ENCODE measurements around the gene CPSF3. TPM values are rescaled to one million over a fixed set of nuclear protein-coding genes. Genes with fewer than 3 reads are reported as not detected.

CPSF3 gene
- polyA plus RNA-seq, 2 of the 4 experiments (the other 2 are of a cell fraction), result 63.4 to 77.2 TPM

DNA sequence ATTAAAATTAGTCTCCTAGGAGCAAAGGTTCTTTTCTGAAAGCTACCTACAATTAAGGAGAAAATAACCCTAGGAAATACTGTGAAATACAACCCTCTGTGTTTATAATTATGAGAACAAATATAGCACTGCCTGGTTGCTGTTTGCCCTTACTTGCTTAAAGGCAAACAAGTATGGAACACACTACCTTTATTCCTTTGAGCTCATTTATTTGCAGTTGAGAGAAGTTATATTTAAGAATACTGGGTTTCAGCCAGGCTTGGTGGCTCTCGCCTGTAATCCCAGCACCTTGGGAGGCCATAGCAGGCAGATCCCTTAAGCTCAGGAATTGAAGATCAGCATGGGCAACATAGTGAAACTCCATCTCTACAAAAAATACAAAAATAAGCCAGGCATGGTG is 27.8 kb downstream of the CPSF3 start:
- FAIRE-seq (no peak), ATAC-seq (no peak), DNase-seq (ENCODE audit: low read depth in 1 of 2, low spot score in 1 of 2) (no peak)
- no peak overlapping the region for H3K27ac ChIP-seq
- no peak overlapping the region for H3K4me3 ChIP-seq
- 93% methylated on average over 1 of the region's 1 CpG for WGBS (ENCODE audit: missing lambda C conversion rate)
- TF ChIP-seq SREBF2 (IDR thresholded peaks at IDR 0.05) (no peak), ZSCAN20 (CRISPR knock-in tag; IDR thresholded peaks at IDR 0.05) (no peak), POLR2AphosphoS2 (conservative IDR thresholded peaks at IDR 0.05; ENCODE audit: low read length) (no peak), NPAS2 (CRISPR knock-in tag; IDR thresholded peaks at IDR 0.05; ENCODE audit: borderline replicate concordance) (no peak), ESRRA (IDR thresholded peaks at IDR 0.05; ENCODE audit: borderline replicate concordance, low read length) (no peak), CEBPB (IDR thresholded peaks at IDR 0.05) (no peak), KDM1A (IDR thresholded peaks at IDR 0.05; ENCODE audit: low read depth) (no peak), ZNF302 (CRISPR knock-in tag; IDR thresholded peaks at IDR 0.05) (no peak), HDAC2 (IDR thresholded peaks at IDR 0.05) (no peak), EHMT2 (IDR thresholded peaks at IDR 0.05; ENCODE audit: low read depth) (no peak)
- TF ChIP-seq, protein P1, sequence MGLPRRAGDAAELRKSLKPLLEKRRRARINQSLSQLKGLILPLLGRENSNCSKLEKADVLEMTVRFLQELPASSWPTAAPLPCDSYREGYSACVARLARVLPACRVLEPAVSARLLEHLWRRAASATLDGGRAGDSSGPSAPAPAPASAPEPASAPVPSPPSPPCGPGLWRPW (IDR thresholded peaks at IDR 0.05), result no peak
- TF ChIP-seq, protein P2, sequence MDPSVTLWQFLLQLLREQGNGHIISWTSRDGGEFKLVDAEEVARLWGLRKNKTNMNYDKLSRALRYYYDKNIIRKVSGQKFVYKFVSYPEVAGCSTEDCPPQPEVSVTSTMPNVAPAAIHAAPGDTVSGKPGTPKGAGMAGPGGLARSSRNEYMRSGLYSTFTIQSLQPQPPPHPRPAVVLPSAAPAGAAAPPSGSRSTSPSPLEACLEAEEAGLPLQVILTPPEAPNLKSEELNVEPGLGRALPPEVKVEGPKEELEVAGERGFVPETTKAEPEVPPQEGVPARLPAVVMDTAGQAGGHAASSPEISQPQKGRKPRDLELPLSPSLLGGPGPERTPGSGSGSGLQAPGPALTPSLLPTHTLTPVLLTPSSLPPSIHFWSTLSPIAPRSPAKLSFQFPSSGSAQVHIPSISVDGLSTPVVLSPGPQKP (IDR thresholded peaks at IDR 0.05; ENCODE audit: low read depth, low read length), result no peak
- TF ChIP-seq, protein P3, sequence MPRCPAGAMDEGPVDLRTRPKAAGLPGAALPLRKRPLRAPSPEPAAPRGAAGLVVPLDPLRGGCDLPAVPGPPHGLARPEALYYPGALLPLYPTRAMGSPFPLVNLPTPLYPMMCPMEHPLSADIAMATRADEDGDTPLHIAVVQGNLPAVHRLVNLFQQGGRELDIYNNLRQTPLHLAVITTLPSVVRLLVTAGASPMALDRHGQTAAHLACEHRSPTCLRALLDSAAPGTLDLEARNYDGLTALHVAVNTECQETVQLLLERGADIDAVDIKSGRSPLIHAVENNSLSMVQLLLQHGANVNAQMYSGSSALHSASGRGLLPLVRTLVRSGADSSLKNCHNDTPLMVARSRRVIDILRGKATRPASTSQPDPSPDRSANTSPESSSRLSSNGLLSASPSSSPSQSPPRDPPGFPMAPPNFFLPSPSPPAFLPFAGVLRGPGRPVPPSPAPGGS (IDR thresholded peaks at IDR 0.05), result no peak
- TF ChIP-seq, protein P4, sequence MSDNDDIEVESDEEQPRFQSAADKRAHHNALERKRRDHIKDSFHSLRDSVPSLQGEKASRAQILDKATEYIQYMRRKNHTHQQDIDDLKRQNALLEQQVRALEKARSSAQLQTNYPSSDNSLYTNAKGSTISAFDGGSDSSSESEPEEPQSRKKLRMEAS (IDR thresholded peaks at IDR 0.05), result no peak
- CTCF ChIA-PET, result no interaction called here
- POLR2A ChIA-PET, result no interaction called here
- H3K4me1 ChIP-seq, result no peaks in the 10 kb centered on the region
- H3K4me2 ChIP-seq, result no peak overlapping the region
- H3K9me3 ChIP-seq, result no peaks in the 10 kb centered on the region

DNA sequence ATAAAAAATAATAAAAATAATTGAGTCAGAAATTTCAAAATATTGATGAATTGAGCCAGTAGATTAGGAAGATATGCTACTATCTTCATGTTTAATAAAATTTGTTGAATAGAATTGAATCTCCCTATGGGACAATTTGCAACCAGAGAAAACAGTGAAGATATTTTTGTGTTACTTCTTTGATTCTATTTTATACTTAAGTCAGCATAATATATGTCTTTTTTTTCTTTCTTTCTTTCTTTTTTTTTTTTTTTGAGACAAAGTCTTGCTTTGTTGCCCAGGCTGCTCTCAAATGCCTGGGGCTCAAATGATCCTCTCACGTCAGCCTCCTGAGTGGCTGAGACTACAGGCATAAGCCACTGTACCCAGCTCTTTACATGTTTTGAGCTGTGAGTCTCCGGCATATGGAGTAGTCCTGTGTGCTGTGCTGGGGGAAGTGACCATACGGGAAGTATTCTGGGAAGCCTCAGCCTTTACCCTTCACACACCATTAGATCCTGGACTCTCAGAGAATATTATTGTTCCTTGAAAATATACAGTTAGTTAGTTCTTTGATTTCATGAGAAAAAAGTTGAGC is 37.1 kb downstream of the CPSF3 start:
- Histone ChIP-seq H3K4me2 (no peak overlapping the region), H3K4me1 (no peaks in the 10 kb centered on the region), H3K4me3 (no peak overlapping the region), H3K9me3 (no peaks in the 10 kb centered on the region), H3K27ac (no peak overlapping the region)
- DNase-seq (ENCODE audit: low read depth in 1 of 2, low spot score in 1 of 2), result no peak
- POLR2A ChIA-PET, result no interaction called here
- TF ChIP-seq MAFK (IDR thresholded peaks at IDR 0.05; ENCODE audit: partially characterized antibody) (peak; percentile 54), CBX8 (IDR thresholded peaks at IDR 0.05) (no peak)
- TF ChIP-seq, protein P5, sequence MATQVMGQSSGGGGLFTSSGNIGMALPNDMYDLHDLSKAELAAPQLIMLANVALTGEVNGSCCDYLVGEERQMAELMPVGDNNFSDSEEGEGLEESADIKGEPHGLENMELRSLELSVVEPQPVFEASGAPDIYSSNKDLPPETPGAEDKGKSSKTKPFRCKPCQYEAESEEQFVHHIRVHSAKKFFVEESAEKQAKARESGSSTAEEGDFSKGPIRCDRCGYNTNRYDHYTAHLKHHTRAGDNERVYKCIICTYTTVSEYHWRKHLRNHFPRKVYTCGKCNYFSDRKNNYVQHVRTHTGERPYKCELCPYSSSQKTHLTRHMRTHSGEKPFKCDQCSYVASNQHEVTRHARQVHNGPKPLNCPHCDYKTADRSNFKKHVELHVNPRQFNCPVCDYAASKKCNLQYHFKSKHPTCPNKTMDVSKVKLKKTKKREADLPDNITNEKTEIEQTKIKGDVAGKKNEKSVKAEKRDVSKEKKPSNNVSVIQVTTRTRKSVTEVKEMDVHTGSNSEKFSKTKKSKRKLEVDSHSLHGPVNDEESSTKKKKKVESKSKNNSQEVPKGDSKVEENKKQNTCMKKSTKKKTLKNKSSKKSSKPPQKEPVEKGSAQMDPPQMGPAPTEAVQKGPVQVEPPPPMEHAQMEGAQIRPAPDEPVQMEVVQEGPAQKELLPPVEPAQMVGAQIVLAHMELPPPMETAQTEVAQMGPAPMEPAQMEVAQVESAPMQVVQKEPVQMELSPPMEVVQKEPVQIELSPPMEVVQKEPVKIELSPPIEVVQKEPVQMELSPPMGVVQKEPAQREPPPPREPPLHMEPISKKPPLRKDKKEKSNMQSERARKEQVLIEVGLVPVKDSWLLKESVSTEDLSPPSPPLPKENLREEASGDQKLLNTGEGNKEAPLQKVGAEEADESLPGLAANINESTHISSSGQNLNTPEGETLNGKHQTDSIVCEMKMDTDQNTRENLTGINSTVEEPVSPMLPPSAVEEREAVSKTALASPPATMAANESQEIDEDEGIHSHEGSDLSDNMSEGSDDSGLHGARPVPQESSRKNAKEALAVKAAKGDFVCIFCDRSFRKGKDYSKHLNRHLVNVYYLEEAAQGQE (IDR thresholded peaks at IDR 0.05), result no peak
- 96% methylated on average over 3 of the region's 3 CpGs for WGBS (ENCODE audit: missing lambda C conversion rate)
- CTCF ChIA-PET, result no interaction called here
- no peak for ATAC-seq
- FAIRE-seq, result no peak

DNA sequence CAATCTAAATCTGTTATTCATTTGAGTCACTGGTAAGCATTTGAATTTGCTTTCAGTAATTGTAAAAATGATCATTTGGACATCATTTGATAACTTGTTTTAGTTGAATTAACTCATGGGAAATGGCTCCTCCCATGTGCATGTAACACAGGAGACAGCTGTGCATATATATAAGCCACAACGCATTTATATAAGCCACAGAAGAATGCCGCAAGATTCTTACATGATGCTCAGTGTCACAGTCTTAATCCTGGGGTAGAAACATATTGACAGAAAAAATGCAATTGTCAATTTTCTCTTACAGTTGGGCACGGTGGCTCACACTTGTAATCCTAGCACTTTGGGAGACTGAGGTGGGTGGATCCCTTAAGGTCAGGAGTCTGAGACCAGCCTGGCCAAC is 37.6 kb downstream of the CPSF3 start:
- ATAC-seq (no peak), DNase-seq (ENCODE audit: low read depth in 1 of 2, low spot score in 1 of 2) (no peak), FAIRE-seq (no peak)
- no peak overlapping the region for H3K4me3 ChIP-seq
- no peaks in the 10 kb centered on the region for H3K9me3 ChIP-seq
- ChIA-PET CTCF (no interaction called here), POLR2A (no interaction called here)
- no peak overlapping the region for H3K27ac ChIP-seq
- 86% methylated on average over 3 of the region's 3 CpGs for WGBS (ENCODE audit: missing lambda C conversion rate)
- no peak overlapping the region for H3K4me2 ChIP-seq
- no peaks in the 10 kb centered on the region for H3K4me1 ChIP-seq
- TF ChIP-seq KDM5A (IDR thresholded peaks at IDR 0.05) (no peak), TP53 (CRISPR knock-in tag; IDR thresholded peaks at IDR 0.05) (no peak), RNF2 (IDR thresholded peaks at IDR 0.05; ENCODE audit: borderline replicate concordance, low read depth) (no peak), SREBF2 (IDR thresholded peaks at IDR 0.05) (no peak), MAFK (IDR thresholded peaks at IDR 0.05; ENCODE audit: partially characterized antibody) (no peak), KDM1A (IDR thresholded peaks at IDR 0.05; ENCODE audit: low read depth) (no peak), CHD4 (IDR thresholded peaks at IDR 0.05; ENCODE audit: borderline replicate concordance) (no peak), TFCP2L1 (CRISPR knock-in tag; IDR thresholded peaks at IDR 0.05) (no peak)
- TF ChIP-seq, protein P2 (IDR thresholded peaks at IDR 0.05; ENCODE audit: low read depth, low read length), result no peak
- TF ChIP-seq, protein P5 (IDR thresholded peaks at IDR 0.05), result no peak

Measured in A549 (cell line).